Measurements from ENCODE around the gene PGR.

Gene PGR

DNA sequence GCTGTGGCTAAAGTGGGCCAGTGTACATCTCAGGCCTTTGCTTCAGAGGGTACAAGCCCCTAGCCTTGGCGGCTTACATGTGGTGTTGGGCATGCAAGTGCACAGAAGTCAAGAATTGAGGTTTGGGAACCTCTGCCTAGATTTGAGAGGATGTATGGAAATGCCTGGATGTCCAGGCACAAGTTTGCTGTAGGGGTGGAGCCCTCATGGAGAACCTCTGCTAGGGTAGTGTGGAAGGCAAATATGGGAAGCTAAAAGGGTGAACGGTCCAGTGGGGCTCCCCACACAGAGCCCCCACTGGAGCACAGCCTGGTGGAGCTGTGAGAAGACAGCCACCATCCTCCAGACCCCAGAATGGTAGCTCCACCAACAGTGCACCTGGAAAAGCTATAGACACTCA lies 28.5 kb upstream of the PGR start:
- no peak overlapping the region for H2AFZ ChIP-seq (ENCODE audit: low read depth, low read length)
- no peak overlapping the region for H3K4me3 ChIP-seq (ENCODE audit: low read length)
- no peak overlapping the region for H3K9ac ChIP-seq (ENCODE audit: low read length)
- H3K79me2 ChIP-seq (ENCODE audit: low read length), result no peaks in the 10 kb centered on the region
- H3K36me3 ChIP-seq (replicated peaks; ENCODE audit: low read depth, low read length), result no peaks in the 10 kb centered on the region
- no peaks in the 10 kb centered on the region for H4K20me1 ChIP-seq (ENCODE audit: insufficient read depth, low read length)
- H3K4me2 ChIP-seq (ENCODE audit: low read length), result no peak overlapping the region
- no peaks in the 10 kb centered on the region for H3K27me3 ChIP-seq (ENCODE audit: low read depth, low read length)
- H3K9me3 ChIP-seq (ENCODE audit: insufficient read depth, low read length), result no peaks in the 10 kb centered on the region
- no peak for TF ChIP-seq CTCF (IDR thresholded peaks at IDR 0.05; ENCODE audit: low read depth, low read length)
- no peak for TF ChIP-seq EZH2phosphoT487 (IDR thresholded peaks at IDR 0.05; ENCODE audit: low read depth)
- no peak overlapping the region for H3K27ac ChIP-seq (ENCODE audit: low read length)
- H3K4me1 ChIP-seq (ENCODE audit: low read length), result no peaks in the 10 kb centered on the region

DNA sequence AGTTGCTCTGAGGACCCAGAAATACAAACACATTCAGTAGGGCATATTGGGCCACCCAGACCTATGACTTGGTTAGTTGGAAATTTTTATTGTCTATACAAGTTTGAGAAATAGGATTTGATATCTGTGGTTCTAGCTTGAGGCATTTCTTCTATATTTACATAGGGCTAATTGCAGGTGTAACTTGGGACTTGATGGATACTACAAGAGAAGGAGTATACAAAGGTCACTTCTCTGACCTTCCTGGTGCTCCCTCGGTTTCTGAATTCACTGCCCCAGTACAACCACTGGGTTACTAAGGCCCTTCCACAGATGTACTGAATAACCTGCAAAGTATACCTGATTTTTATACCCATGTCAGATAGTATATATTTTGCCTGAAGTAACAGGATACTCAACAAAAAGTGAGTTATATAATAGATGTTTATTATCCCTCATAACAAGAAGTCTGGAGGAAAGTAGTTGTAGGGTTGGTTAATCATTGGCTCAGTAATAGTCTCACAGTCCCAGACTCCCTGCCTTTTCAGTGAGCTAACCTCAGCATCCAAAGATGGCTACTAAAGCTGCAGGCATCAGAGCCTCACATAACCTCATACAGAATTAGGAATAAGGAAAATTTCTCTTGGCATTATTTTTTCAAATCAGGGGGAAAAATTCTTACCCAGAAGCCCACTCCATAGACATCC lies 8.8 kb upstream of the PGR start:
- Histone ChIP-seq H3K9me3 (ENCODE audit: insufficient read depth, low read length) (no peaks in the 10 kb centered on the region), H4K20me1 (ENCODE audit: insufficient read depth, low read length) (no peaks in the 10 kb centered on the region), H3K36me3 (replicated peaks; ENCODE audit: low read depth, low read length) (no peaks in the 10 kb centered on the region), H3K4me3 (ENCODE audit: low read length) (no peak overlapping the region), H3K27ac (ENCODE audit: low read length) (no peak overlapping the region), H3K79me2 (ENCODE audit: low read length) (no peaks in the 10 kb centered on the region), H3K4me2 (ENCODE audit: low read length) (no peak overlapping the region), H2AFZ (ENCODE audit: low read depth, low read length) (no peak overlapping the region), H3K27me3 (ENCODE audit: low read depth, low read length) (no peaks in the 10 kb centered on the region), H3K9ac (ENCODE audit: low read length) (no peak overlapping the region), H3K4me1 (ENCODE audit: low read length) (no peaks in the 10 kb centered on the region)
- no peak for TF ChIP-seq CTCF (IDR thresholded peaks at IDR 0.05; ENCODE audit: low read depth, low read length)
- no peak for TF ChIP-seq EZH2phosphoT487 (IDR thresholded peaks at IDR 0.05; ENCODE audit: low read depth)

DNA sequence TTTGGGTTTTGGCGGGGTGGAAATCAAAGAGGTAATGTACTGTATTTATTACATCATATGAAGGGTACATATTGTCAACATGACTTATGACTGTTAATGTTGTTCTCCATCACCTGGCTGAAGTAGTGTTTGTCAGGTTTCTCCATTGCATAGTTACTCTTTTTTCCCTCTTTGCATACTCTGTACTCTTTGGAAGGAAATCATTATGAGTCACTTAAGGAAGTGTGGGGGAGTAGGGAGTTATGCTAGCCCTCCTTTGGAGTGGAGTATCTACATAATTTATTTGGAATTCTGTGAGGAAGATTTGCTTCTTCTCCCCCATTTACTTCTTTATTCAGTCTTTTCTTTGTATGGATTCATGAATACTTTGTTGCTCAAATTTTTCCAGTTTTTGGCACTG lies 3.6 kb upstream of the PGR start:
- Histone ChIP-seq H2AFZ (ENCODE audit: low read depth, low read length) (no peak overlapping the region), H3K9me3 (ENCODE audit: insufficient read depth, low read length) (no peaks in the 10 kb centered on the region), H3K9ac (ENCODE audit: low read length) (no peak overlapping the region), H3K4me3 (ENCODE audit: low read length) (no peak overlapping the region), H3K4me2 (ENCODE audit: low read length) (no peak overlapping the region), H3K36me3 (replicated peaks; ENCODE audit: low read depth, low read length) (no peaks in the 10 kb centered on the region), H3K4me1 (ENCODE audit: low read length) (no peaks in the 10 kb centered on the region), H3K27me3 (ENCODE audit: low read depth, low read length) (no peaks in the 10 kb centered on the region), H3K27ac (ENCODE audit: low read length) (no peak overlapping the region), H4K20me1 (ENCODE audit: insufficient read depth, low read length) (no peaks in the 10 kb centered on the region), H3K79me2 (ENCODE audit: low read length) (no peaks in the 10 kb centered on the region)
- TF ChIP-seq EZH2phosphoT487 (IDR thresholded peaks at IDR 0.05; ENCODE audit: low read depth), result no peak
- TF ChIP-seq CTCF (IDR thresholded peaks at IDR 0.05; ENCODE audit: low read depth, low read length), result no peak

DNA sequence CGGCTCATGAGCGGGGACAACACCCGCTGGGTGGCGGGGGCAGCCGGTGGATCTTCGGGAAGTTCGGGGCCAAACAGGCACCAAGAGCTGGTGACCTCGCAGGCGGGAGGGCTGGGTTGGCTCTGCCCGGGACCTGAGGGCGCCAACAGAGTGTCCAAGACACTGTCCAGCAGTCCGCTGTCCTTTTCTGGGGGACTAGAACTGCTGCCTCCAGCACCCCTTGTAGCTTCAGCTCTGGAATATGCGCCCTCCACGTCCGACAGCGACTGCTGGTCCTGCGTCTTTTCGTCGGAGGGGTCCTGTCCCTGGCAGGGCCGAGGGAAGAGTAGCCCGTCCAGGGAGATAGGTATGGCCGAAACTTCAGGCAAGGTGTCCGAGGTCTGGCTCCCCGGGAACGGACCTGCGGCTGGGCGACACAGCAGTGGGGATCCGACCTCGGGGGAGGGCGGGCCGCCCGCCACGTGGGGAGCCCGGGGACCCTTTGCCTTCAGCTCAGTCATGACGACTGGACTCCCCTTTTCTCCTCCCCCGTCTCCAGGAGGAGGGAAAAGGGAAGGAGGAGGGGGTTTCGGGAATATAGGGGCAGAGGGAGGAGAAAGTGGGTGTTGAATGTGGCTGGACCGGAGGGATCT lies 926 bp downstream of the PGR start:
- H3K9me3 ChIP-seq (ENCODE audit: insufficient read depth, low read length), result no peaks in the 10 kb centered on the region
- H3K27me3 ChIP-seq (ENCODE audit: low read depth, low read length), result no peaks in the 10 kb centered on the region
- H3K4me1 ChIP-seq (ENCODE audit: low read length), result no peaks in the 10 kb centered on the region
- no peak overlapping the region for H3K9ac ChIP-seq (ENCODE audit: low read length)
- no peaks in the 10 kb centered on the region for H4K20me1 ChIP-seq (ENCODE audit: insufficient read depth, low read length)
- no peak overlapping the region for H3K4me3 ChIP-seq (ENCODE audit: low read length)
- no peak for TF ChIP-seq EZH2phosphoT487 (IDR thresholded peaks at IDR 0.05; ENCODE audit: low read depth)
- TF ChIP-seq CTCF (IDR thresholded peaks at IDR 0.05; ENCODE audit: low read depth, low read length), result no peak
- H3K4me2 ChIP-seq (ENCODE audit: low read length), result no peak overlapping the region
- no peak overlapping the region for H3K27ac ChIP-seq (ENCODE audit: low read length)
- H2AFZ ChIP-seq (ENCODE audit: low read depth, low read length), result no peak overlapping the region
- H3K36me3 ChIP-seq (replicated peaks; ENCODE audit: low read depth, low read length), result no peaks in the 10 kb centered on the region
- H3K79me2 ChIP-seq (ENCODE audit: low read length), result no peaks in the 10 kb centered on the region

Data from OCI-LY3 (cell line).